MCF 10A (cell line): Measurements from ENCODE around the gene ZNF341. TPM values are rescaled to one million over a fixed set of nuclear protein-coding genes. Genes with fewer than 3 reads are reported as not detected.

Experiments used
- BruUV-seq: library from RNA; stranded (reverse); fragments of 400-500 nt; replicated peaks from 2 replicates; lab custom pipeline; 2021; lab: Mats Ljungman, UMichigan
- CTCF ChIA-PET: fragments of 300-600 bp; sonication (Branson Sonifier 250); formaldehyde crosslinking; extraction: SDS; loops from one replicate; lab custom pipeline; 2021; ENCODE audit warnings: antibody characterized with exemption, inconsistent platforms; lab: Yijun Ruan, JAX
- POLR2A ChIA-PET: fragments of 300-600, 350-650 bp; sonication (Branson Sonifier 250); formaldehyde crosslinking; extraction: SDS; loops from one replicate; lab custom pipeline; 2020; ENCODE audit warnings: antibody characterized with exemption, inconsistent platforms; lab: Yijun Ruan, JAX
- DNase-seq: peaks from one replicate; pipeline ENCODE4 v3.0.0-alpha.2; 2018; ENCODE audit not compliant: unreplicated experiment
- H3K27ac Mint-ChIP-seq: one replicate; pipeline ENCODE4 v1.8.0; 2022; ENCODE audit warnings: mild to moderate bottlenecking, low read depth, mixed read lengths; ENCODE audit not compliant: unreplicated experiment
- H3K27me3 Mint-ChIP-seq: one replicate; pipeline ENCODE4 v1.8.0; 2022; ENCODE audit warnings: mixed read lengths; ENCODE audit not compliant: insufficient read depth, unreplicated experiment
- H3K36me3 Mint-ChIP-seq: one replicate; pipeline ENCODE4 v1.8.0; 2022; ENCODE audit warnings: mild to moderate bottlenecking, moderate library complexity, mixed read lengths; ENCODE audit not compliant: insufficient read depth, unreplicated experiment
- H3K4me1 Mint-ChIP-seq: one replicate; pipeline ENCODE4 v1.8.0; 2022; ENCODE audit warnings: mixed read lengths; ENCODE audit not compliant: insufficient read depth, unreplicated experiment
- H3K4me3 Mint-ChIP-seq: one replicate; pipeline ENCODE4 v1.8.0; 2022; ENCODE audit warnings: mild to moderate bottlenecking, moderate library complexity, mixed read lengths; ENCODE audit not compliant: unreplicated experiment
- H3K9me3 Mint-ChIP-seq: one replicate; pipeline ENCODE4 v1.8.0; 2022; ENCODE audit warnings: mixed read lengths; ENCODE audit not compliant: unreplicated experiment
- intact Hi-C: fragments of 100-400 bp; cut with micrococcal nuclease; formaldehyde crosslinking; loops from 2 replicates; pipeline ENCODE4 v1.14.1; 2022
- total RNA-seq: library from RNA; stranded (reverse); gene quantifications from 2 replicates; pipeline ENCODE4 v1.2.3, GENCODE V29; 2022
- TF ChIP-seq, protein P1 (sequence below): fragments of 200-600 bp; IDR thresholded peaks from one replicate; pipeline ENCODE4 v1.8.0; 2022; ENCODE audit warnings: antibody characterized with exemption, mild to moderate bottlenecking; ENCODE audit not compliant: unreplicated experiment

The ZNF341 gene
- total RNA-seq, 1 experiment from 2014 or later = 2.0 TPM

DNA sequence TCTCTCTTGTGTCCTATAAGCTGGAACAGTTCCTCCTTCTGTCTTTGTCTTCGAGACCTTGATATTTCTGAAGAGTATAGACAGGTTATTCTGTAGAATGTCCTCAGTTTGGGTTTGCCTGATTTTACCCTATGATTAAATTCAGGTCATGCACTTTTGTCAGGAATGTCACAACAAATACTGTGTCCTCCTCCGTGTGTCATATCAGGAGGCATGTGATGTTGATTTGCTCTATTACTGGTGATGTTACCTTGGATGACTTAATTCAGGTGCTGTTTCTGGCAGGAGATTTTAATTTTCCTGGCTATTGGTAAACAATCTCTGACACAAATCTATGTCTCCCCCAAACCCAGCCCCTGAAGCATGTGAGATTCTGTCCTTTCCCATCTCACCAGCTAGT is 46.0 kb downstream of the ZNF341 start:
- no TSS peak for BruUV-seq
- ChIA-PET CTCF (no interaction called here), POLR2A (interaction anchor here (1.3 to 2.0 kb wide), 2 partner anchors 8 to 11 kb away, joined by 4 read pairs; no protein-coding TSS in a partner anchor)
- Mint-ChIP-seq H3K36me3 (peaks cover 12% of the 10 kb centered on the region), H3K27me3 (no peaks in the 10 kb centered on the region), H3K9me3 (no peaks in the 10 kb centered on the region), H3K27ac (no peak overlapping the region), H3K4me3 (no peak overlapping the region), H3K4me1 (peaks cover 6% of the 10 kb centered on the region)
- no peak for DNase-seq
- TF ChIP-seq, protein P1, sequence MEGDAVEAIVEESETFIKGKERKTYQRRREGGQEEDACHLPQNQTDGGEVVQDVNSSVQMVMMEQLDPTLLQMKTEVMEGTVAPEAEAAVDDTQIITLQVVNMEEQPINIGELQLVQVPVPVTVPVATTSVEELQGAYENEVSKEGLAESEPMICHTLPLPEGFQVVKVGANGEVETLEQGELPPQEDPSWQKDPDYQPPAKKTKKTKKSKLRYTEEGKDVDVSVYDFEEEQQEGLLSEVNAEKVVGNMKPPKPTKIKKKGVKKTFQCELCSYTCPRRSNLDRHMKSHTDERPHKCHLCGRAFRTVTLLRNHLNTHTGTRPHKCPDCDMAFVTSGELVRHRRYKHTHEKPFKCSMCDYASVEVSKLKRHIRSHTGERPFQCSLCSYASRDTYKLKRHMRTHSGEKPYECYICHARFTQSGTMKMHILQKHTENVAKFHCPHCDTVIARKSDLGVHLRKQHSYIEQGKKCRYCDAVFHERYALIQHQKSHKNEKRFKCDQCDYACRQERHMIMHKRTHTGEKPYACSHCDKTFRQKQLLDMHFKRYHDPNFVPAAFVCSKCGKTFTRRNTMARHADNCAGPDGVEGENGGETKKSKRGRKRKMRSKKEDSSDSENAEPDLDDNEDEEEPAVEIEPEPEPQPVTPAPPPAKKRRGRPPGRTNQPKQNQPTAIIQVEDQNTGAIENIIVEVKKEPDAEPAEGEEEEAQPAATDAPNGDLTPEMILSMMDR = no peak
- intact Hi-C loops = no loop called here

DNA sequence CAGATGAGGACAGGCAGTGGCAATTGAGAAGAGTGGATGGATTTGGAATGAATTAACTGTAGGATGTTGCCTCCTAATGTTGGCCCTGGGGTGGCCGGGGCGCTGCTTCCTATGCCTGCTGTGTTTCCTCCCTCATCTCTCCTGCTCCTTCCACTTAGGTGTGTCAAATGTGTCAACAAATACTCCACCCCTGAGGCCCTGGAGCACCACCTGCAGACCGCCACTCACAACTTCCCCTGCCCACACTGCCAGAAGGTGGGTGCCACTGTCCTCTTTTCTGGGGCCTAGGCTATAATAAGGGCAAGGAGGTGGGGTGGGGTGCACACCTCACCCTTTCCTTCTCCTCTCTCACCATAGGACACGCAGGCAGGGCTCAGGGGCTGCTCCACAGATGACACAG is 49.3 kb downstream of the ZNF341 start:
- BruUV-seq = no TSS peak
- no peaks in the 10 kb centered on the region for H3K27me3 Mint-ChIP-seq
- no peaks in the 10 kb centered on the region for H3K9me3 Mint-ChIP-seq
- TF ChIP-seq, protein P1 = no peak
- DNase-seq = no peak
- ChIA-PET CTCF (no interaction called here), POLR2A (no interaction called here)
- H3K4me3 Mint-ChIP-seq = no peak overlapping the region
- H3K4me1 Mint-ChIP-seq = peaks cover 6% of the 10 kb centered on the region
- intact Hi-C loops = no loop called here
- no peak overlapping the region for H3K27ac Mint-ChIP-seq
- peaks cover 14% of the 10 kb centered on the region for H3K36me3 Mint-ChIP-seq

GRCh38 chr20:33781945-33782344 is 50.1 kb downstream of the ZNF341 start:
- CTCF ChIA-PET = no interaction called here

GRCh38 chr20:33783256-33783655 is 51.5 kb downstream of the ZNF341 start:
- TF ChIP-seq, protein P1 = no peak
- BruUV-seq = no TSS peak
- ChIA-PET POLR2A (interaction anchor here (1.5 kb wide), 1 partner anchor 29 kb away, joined by 3 read pairs; no protein-coding TSS in a partner anchor), CTCF (interaction anchor here (0.5 to 1.0 kb wide), 2 partner anchors 15 to 312 kb away, joined by 4 to 7 read pairs; no protein-coding TSS in a partner anchor)
- Mint-ChIP-seq H3K27me3 (no peaks in the 10 kb centered on the region), H3K9me3 (no peaks in the 10 kb centered on the region), H3K4me3 (no peak overlapping the region), H3K4me1 (peaks cover 7% of the 10 kb centered on the region), H3K27ac (no peak overlapping the region), H3K36me3 (peaks cover 14% of the 10 kb centered on the region)
- intact Hi-C loops = no loop called here
- DNase-seq = no peak

More at GRCh38 chr20:33781945-33782344, 50.1 kb downstream of the ZNF341 start:
- Mint-ChIP-seq H3K27me3 (no peaks in the 10 kb centered on the region), H3K9me3 (no peaks in the 10 kb centered on the region), H3K4me3 (no peak overlapping the region), H3K27ac (no peak overlapping the region), H3K4me1 (peaks cover 6% of the 10 kb centered on the region), H3K36me3 (peaks cover 14% of the 10 kb centered on the region)
- DNase-seq = no peak
- POLR2A ChIA-PET = interaction anchor here (0.6 to 1.5 kb wide), 3 partner anchors 30 to 62 kb away, joined by 3 to 5 read pairs (median 3); partner anchors contain the start of gene PXMP4
- TF ChIP-seq, protein P1 = no peak
- intact Hi-C loops = no loop called here
- BruUV-seq = no TSS peak
